Measurements from ENCODE around the gene REXO4. TPM values are rescaled to one million over a fixed set of nuclear protein-coding genes. Genes with fewer than 3 reads are reported as not detected.

REXO4 gene
- total and polyA plus RNA-seq, 5 donors from 2014 or later = 9.8 to 19.4 (median 16.3) TPM

- no peak for DNase-seq
- no peak for ATAC-seq (ENCODE audit: low read depth in 2 of 2)
- H3K27ac ChIP-seq (ENCODE audit: insufficient read depth, low read length, poor library complexity, severe bottlenecking) = no peak overlapping the region
- H3K4me1 ChIP-seq (ENCODE audit: control insufficient read depth, insufficient read depth, low read length, poor library complexity, severe bottlenecking) = no peaks in the 10 kb centered on the region
- Mint-ChIP-seq H3K36me3 (no peaks in the 10 kb centered on the region), H3K4me3 (no peak overlapping the region), H3K27ac (no peak overlapping the region), H3K4me1 (peaks cover 0 to 17% (median 10%) of the 10 kb centered on the region in 4 donors), H3K9me3 (no peaks in the 10 kb centered on the region), H3K27me3 (peaks cover 23% of the 10 kb centered on the region)
- H3K4me3 ChIP-seq (ENCODE audit: low read depth, low read length) = no peak overlapping the region
- H3K36me3 ChIP-seq (ENCODE audit: control insufficient read depth, insufficient read depth, low read length) = no peaks in the 10 kb centered on the region
- H3K9me3 ChIP-seq (ENCODE audit: control insufficient read depth in 2 of 2, low read length in 2 of 2) = no peaks in the 10 kb centered on the region
- no peaks in the 10 kb centered on the region for H3K27me3 ChIP-seq (ENCODE audit: control insufficient read depth, insufficient read depth, low read length)
Measured at GRCh38 chr9:133424187-133424586, 6.4 kb upstream of the REXO4 start.

- peak overlapping the region in 1 of 3 donors; percentile 74 for H3K27ac Mint-ChIP-seq
- H3K36me3 Mint-ChIP-seq = no peaks in the 10 kb centered on the region
- Histone ChIP-seq H3K9me3 (ENCODE audit: control insufficient read depth in 2 of 2, low read length in 2 of 2) (no peaks in the 10 kb centered on the region), H3K4me1 (ENCODE audit: control insufficient read depth, insufficient read depth, low read length, poor library complexity, severe bottlenecking) (no peaks in the 10 kb centered on the region), H3K27me3 (ENCODE audit: control insufficient read depth, insufficient read depth, low read length) (no peaks in the 10 kb centered on the region), H3K36me3 (ENCODE audit: control insufficient read depth, insufficient read depth, low read length) (no peaks in the 10 kb centered on the region), H3K27ac (ENCODE audit: insufficient read depth, low read length, poor library complexity, severe bottlenecking) (no peak overlapping the region), H3K4me3 (ENCODE audit: low read depth, low read length) (no peak overlapping the region)
- DNase-seq (no peak), ATAC-seq (ENCODE audit: low read depth in 2 of 2) (no peak)
- H3K9me3 Mint-ChIP-seq = no peaks in the 10 kb centered on the region
- peaks cover 23% of the 10 kb centered on the region for H3K27me3 Mint-ChIP-seq
- peak overlapping the region in 2 of 4 donors; percentile 32 to 47 for H3K4me3 Mint-ChIP-seq
- H3K4me1 Mint-ChIP-seq = peaks cover 0 to 23% (median 15%) of the 10 kb centered on the region in 4 donors
Measured at GRCh38 chr9:133423216-133423615, 5.4 kb upstream of the REXO4 start.

- Mint-ChIP-seq H3K36me3 (no peaks in the 10 kb centered on the region), H3K27me3 (peaks cover 11% of the 10 kb centered on the region), H3K27ac (peak within 1 kb of the TSS; percentile 64 to 85 (median 77)), H3K4me1 (peaks cover 0 to 27% (median 18%) of the 10 kb centered on the region in 4 donors), H3K4me3 (peak within 1 kb of the TSS in 3 of 4 donors; percentile 32 to 61 (median 59)), H3K9me3 (no peaks in the 10 kb centered on the region)
- Histone ChIP-seq H3K27me3 (ENCODE audit: control insufficient read depth, insufficient read depth, low read length) (no peaks in the 10 kb centered on the region), H3K4me3 (ENCODE audit: low read depth, low read length) (no peak within 1 kb of the TSS), H3K9me3 (ENCODE audit: control insufficient read depth in 2 of 2, low read length in 2 of 2) (no peaks in the 10 kb centered on the region), H3K36me3 (ENCODE audit: control insufficient read depth, insufficient read depth, low read length) (no peaks in the 10 kb centered on the region), H3K27ac (ENCODE audit: insufficient read depth, low read length, poor library complexity, severe bottlenecking) (no peak within 1 kb of the TSS), H3K4me1 (ENCODE audit: control insufficient read depth, insufficient read depth, low read length, poor library complexity, severe bottlenecking) (peaks cover 8% of the 10 kb centered on the region)
- ATAC-seq (ENCODE audit: low read depth in 2 of 2) (no peak), DNase-seq (peak in 1 of 3 donors; percentile 30)
Measured at GRCh38 chr9:133421615-133422542, 4.1 kb upstream of the REXO4 start, which contains the start of gene ADAMTS13. ADAMTS13 (plus strand) TSS chr9:133422367; CDS start chr9:133422444, 77 bp downstream.

GRCh38 chr9:133420392-133420827 is 2.6 kb upstream of the REXO4 start:
- Mint-ChIP-seq H3K4me3 (peak overlapping the region in 2 of 4 donors; percentile 58 to 68), H3K36me3 (no peaks in the 10 kb centered on the region), H3K4me1 (peaks cover 0 to 42% (median 27%) of the 10 kb centered on the region in 4 donors), H3K27me3 (peaks cover 6% of the 10 kb centered on the region), H3K9me3 (no peaks in the 10 kb centered on the region), H3K27ac (peak overlapping the region in 1 of 3 donors; percentile 85)
- H3K27me3 ChIP-seq (ENCODE audit: control insufficient read depth, insufficient read depth, low read length) = no peaks in the 10 kb centered on the region
- ATAC-seq (ENCODE audit: low read depth in 2 of 2) = no peak
- no peaks in the 10 kb centered on the region for H3K9me3 ChIP-seq (ENCODE audit: control insufficient read depth in 2 of 2, low read length in 2 of 2)
- no peak overlapping the region for H3K4me3 ChIP-seq (ENCODE audit: low read depth, low read length)
- peaks cover 18% of the 10 kb centered on the region for H3K4me1 ChIP-seq (ENCODE audit: control insufficient read depth, insufficient read depth, low read length, poor library complexity, severe bottlenecking)
- DNase-seq = peak in 1 of 3 donors; percentile 35
- H3K27ac ChIP-seq (ENCODE audit: insufficient read depth, low read length, poor library complexity, severe bottlenecking) = no peak overlapping the region
- H3K36me3 ChIP-seq (ENCODE audit: control insufficient read depth, insufficient read depth, low read length) = peaks cover 2% of the 10 kb centered on the region

- peaks cover 16% of the 10 kb centered on the region for H3K36me3 ChIP-seq (ENCODE audit: control insufficient read depth, insufficient read depth, low read length)
- H3K27ac Mint-ChIP-seq = peak overlapping the region in 2 of 3 donors; percentile 91 to 96
- H3K9me3 Mint-ChIP-seq = no peaks in the 10 kb centered on the region
- H3K36me3 Mint-ChIP-seq = peaks cover 9% of the 10 kb centered on the region
- H3K27ac ChIP-seq (ENCODE audit: insufficient read depth, low read length, poor library complexity, severe bottlenecking) = no peak overlapping the region
- H3K4me3 Mint-ChIP-seq = peak overlapping the region; percentile 90 to 96 (median 94)
- no peaks in the 10 kb centered on the region for H3K9me3 ChIP-seq (ENCODE audit: control insufficient read depth in 2 of 2, low read length in 2 of 2)
- no peaks in the 10 kb centered on the region for H3K27me3 ChIP-seq (ENCODE audit: control insufficient read depth, insufficient read depth, low read length)
- peaks cover 21% of the 10 kb centered on the region for H3K4me1 ChIP-seq (ENCODE audit: control insufficient read depth, insufficient read depth, low read length, poor library complexity, severe bottlenecking)
- no peak for ATAC-seq (ENCODE audit: low read depth in 2 of 2)
- no peak overlapping the region for H3K4me3 ChIP-seq (ENCODE audit: low read depth, low read length)
- peaks cover 1% of the 10 kb centered on the region for H3K27me3 Mint-ChIP-seq
- H3K4me1 Mint-ChIP-seq = peaks cover 0 to 55% (median 38%) of the 10 kb centered on the region in 4 donors
- DNase-seq = no peak
Measured at GRCh38 chr9:133419005-133419404, 1.2 kb upstream of the REXO4 start.

- peak overlapping the region in 2 of 4 donors; percentile 92 to 95 for H3K4me3 Mint-ChIP-seq
Measured at GRCh38 chr9:133415170-133415569, 2.6 kb downstream of the REXO4 start.

GRCh38 chr9:133408042-133408441 is 9.8 kb downstream of the REXO4 start:
- H3K4me3 Mint-ChIP-seq = no peak overlapping the region
- H3K36me3 Mint-ChIP-seq = peaks cover 31% of the 10 kb centered on the region

More at GRCh38 chr9:133415170-133415569, 2.6 kb downstream of the REXO4 start:
- Mint-ChIP-seq H3K36me3 (peaks cover 19% of the 10 kb centered on the region), H3K27ac (no peak overlapping the region), H3K27me3 (no peaks in the 10 kb centered on the region), H3K4me1 (peaks cover 0 to 60% (median 38%) of the 10 kb centered on the region in 4 donors), H3K9me3 (no peaks in the 10 kb centered on the region)
- no peak for ATAC-seq (ENCODE audit: low read depth in 2 of 2)
- Histone ChIP-seq H3K36me3 (ENCODE audit: control insufficient read depth, insufficient read depth, low read length) (peaks cover 52% of the 10 kb centered on the region), H3K9me3 (ENCODE audit: control insufficient read depth in 2 of 2, low read length in 2 of 2) (no peaks in the 10 kb centered on the region), H3K4me1 (ENCODE audit: control insufficient read depth, insufficient read depth, low read length, poor library complexity, severe bottlenecking) (peaks cover 21% of the 10 kb centered on the region), H3K27ac (ENCODE audit: insufficient read depth, low read length, poor library complexity, severe bottlenecking) (no peak overlapping the region), H3K4me3 (ENCODE audit: low read depth, low read length) (no peak overlapping the region), H3K27me3 (ENCODE audit: control insufficient read depth, insufficient read depth, low read length) (no peaks in the 10 kb centered on the region)
- DNase-seq = no peak

More at GRCh38 chr9:133408042-133408441, 9.8 kb downstream of the REXO4 start:
- Mint-ChIP-seq H3K9me3 (no peaks in the 10 kb centered on the region), H3K27ac (no peak overlapping the region), H3K27me3 (no peaks in the 10 kb centered on the region), H3K4me1 (peaks cover 0 to 22% (median 11%) of the 10 kb centered on the region in 4 donors)
- Histone ChIP-seq H3K36me3 (ENCODE audit: control insufficient read depth, insufficient read depth, low read length) (peaks cover 68% of the 10 kb centered on the region), H3K4me1 (ENCODE audit: control insufficient read depth, insufficient read depth, low read length, poor library complexity, severe bottlenecking) (no peaks in the 10 kb centered on the region), H3K4me3 (ENCODE audit: low read depth, low read length) (no peak overlapping the region), H3K27me3 (ENCODE audit: control insufficient read depth, insufficient read depth, low read length) (no peaks in the 10 kb centered on the region), H3K9me3 (ENCODE audit: control insufficient read depth in 2 of 2, low read length in 2 of 2) (no peaks in the 10 kb centered on the region), H3K27ac (ENCODE audit: insufficient read depth, low read length, poor library complexity, severe bottlenecking) (no peak overlapping the region)
- DNase-seq (no peak), ATAC-seq (ENCODE audit: low read depth in 2 of 2) (no peak)

Measured in CD4-positive, CD25-positive, alpha-beta regulatory T cell (primary cell).